Testis (tissue), 2 donors: ENCODE results near the gene OLFML2A.
A peak's percentile ranks its signal among the peaks of the same experiment; 100 is the strongest.

ENCODE experiments used
- CTCF ChIP-seq, 3 experiments: fragments of 450-650 bp in 2 of 3; fragments of 200-600 bp in 1 of 3; sonication (generic) in 1 of 3; IDR thresholded peaks; one replicate each; pipeline ENCODE4 v1.5.1; 2016 to 2019; ENCODE audit warnings: antibody characterized with exemption in 3 of 3, mild to moderate bottlenecking in 2 of 3, moderate library complexity in 1 of 3
- POLR2A ChIP-seq: fragments of 450-650 bp; IDR thresholded peaks from one replicate; pipeline ENCODE4 v1.6.1; 2017; ENCODE audit warnings: antibody characterized with exemption, mild to moderate bottlenecking, moderate library complexity

- TF ChIP-seq CTCF (IDR thresholded peaks at IDR 0.05) (peak in 1 of 3 experiments; percentile 5), POLR2A (no peak)
Measured at GRCh38 chr9:124766815-124767554, 9.9 kb upstream of the OLFML2A start.
